Endothelial cell of hepatic sinusoid (primary cell): ENCODE measurements around the gene WDR36.

Experiments
- in situ Hi-C: cut with HindIII; loops from 2 replicates; pipeline ENCODE4 v1.10.0; 2017; ENCODE audit warnings: low sequenced_read_pairs

WDR36 gene

DNA sequence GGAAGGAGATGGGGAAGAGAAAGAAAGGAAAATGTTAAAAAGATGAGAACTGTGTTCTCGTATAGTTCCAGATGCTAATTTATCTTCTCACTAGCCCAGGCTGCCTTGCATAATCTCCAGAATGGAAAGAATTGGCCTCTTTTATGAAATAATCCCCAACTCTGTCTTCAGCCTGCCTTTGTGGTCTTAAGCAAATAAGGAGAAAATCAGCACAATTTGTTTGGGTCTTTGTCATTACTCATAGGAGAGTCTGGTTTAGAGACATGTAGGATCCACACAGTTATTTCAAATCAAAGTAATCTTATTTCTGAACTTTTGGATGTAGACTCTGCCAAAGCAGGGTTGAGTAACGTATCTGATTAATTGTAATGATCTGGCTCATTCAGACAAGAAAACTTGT is 81.3 kb downstream of the WDR36 start:
- in situ Hi-C loops, result no loop called here
